ENCODE results near the gene MAFF.
"Not testable (repeated sequence)": the region's sequence is repeated elsewhere in the genome, so short reads cannot be mapped to it uniquely, and the experiment has no call there.

The MAFF gene

GRCh38 chr22:38170469-38170868 is 31.3 kb upstream of the MAFF start:
- Histone ChIP-seq H3K27ac (ENCODE audit: low read length) (no peak overlapping the region), H3K36me3 (ENCODE audit: control insufficient read depth, low read depth, low read length) (no peaks in the 10 kb centered on the region), H3K4me1 (ENCODE audit: control insufficient read depth, low read depth, low read length) (no peaks in the 10 kb centered on the region), H3K27me3 (ENCODE audit: control insufficient read depth, insufficient read depth, low read length) (no peaks in the 10 kb centered on the region), H3K9me3 (ENCODE audit: control insufficient read depth, low read depth, low read length) (no peaks in the 10 kb centered on the region), H3K4me3 (ENCODE audit: low read length) (no peak overlapping the region), H3K9ac (ENCODE audit: low read length) (no peak overlapping the region)

GRCh38 chr22:38171927-38172831 is 29.6 kb upstream of the MAFF start:
- no peaks in the 10 kb centered on the region for H3K36me3 ChIP-seq (ENCODE audit: control insufficient read depth, low read depth, low read length)
- H3K4me3 ChIP-seq (ENCODE audit: low read length), result no peak overlapping the region
- H3K27me3 ChIP-seq (ENCODE audit: control insufficient read depth, insufficient read depth, low read length), result no peaks in the 10 kb centered on the region
- H3K4me1 ChIP-seq (ENCODE audit: control insufficient read depth, low read depth, low read length), result no peaks in the 10 kb centered on the region
- H3K9ac ChIP-seq (ENCODE audit: low read length), result no peak overlapping the region
- H3K27ac ChIP-seq (ENCODE audit: low read length), result no peak overlapping the region
- no peaks in the 10 kb centered on the region for H3K9me3 ChIP-seq (ENCODE audit: control insufficient read depth, low read depth, low read length)

GRCh38 chr22:38172832-38173640 is 28.8 kb upstream of the MAFF start:
- Histone ChIP-seq H3K9me3 (ENCODE audit: control insufficient read depth, low read depth, low read length) (no peaks in the 10 kb centered on the region), H3K4me3 (ENCODE audit: low read length) (no peak overlapping the region), H3K4me1 (ENCODE audit: control insufficient read depth, low read depth, low read length) (no peaks in the 10 kb centered on the region), H3K9ac (ENCODE audit: low read length) (no peak overlapping the region), H3K36me3 (ENCODE audit: control insufficient read depth, low read depth, low read length) (no peaks in the 10 kb centered on the region), H3K27ac (ENCODE audit: low read length) (no peak overlapping the region), H3K27me3 (ENCODE audit: control insufficient read depth, insufficient read depth, low read length) (no peaks in the 10 kb centered on the region)

GRCh38 chr22:38173641-38173906 is 28.2 kb upstream of the MAFF start:
- no peak overlapping the region for H3K27ac ChIP-seq (ENCODE audit: low read length)
- no peaks in the 10 kb centered on the region for H3K36me3 ChIP-seq (ENCODE audit: control insufficient read depth, low read depth, low read length)
- no peaks in the 10 kb centered on the region for H3K9me3 ChIP-seq (ENCODE audit: control insufficient read depth, low read depth, low read length)
- no peak overlapping the region for H3K9ac ChIP-seq (ENCODE audit: low read length)
- H3K4me3 ChIP-seq (ENCODE audit: low read length), result no peak overlapping the region
- no peaks in the 10 kb centered on the region for H3K27me3 ChIP-seq (ENCODE audit: control insufficient read depth, insufficient read depth, low read length)
- no peaks in the 10 kb centered on the region for H3K4me1 ChIP-seq (ENCODE audit: control insufficient read depth, low read depth, low read length)

- H3K4me3 ChIP-seq (ENCODE audit: low read length), result no peak overlapping the region
- H3K9ac ChIP-seq (ENCODE audit: low read length), result no peak overlapping the region
- H3K4me1 ChIP-seq (ENCODE audit: control insufficient read depth, low read depth, low read length), result no peaks in the 10 kb centered on the region
- H3K27me3 ChIP-seq (ENCODE audit: control insufficient read depth, insufficient read depth, low read length), result no peaks in the 10 kb centered on the region
- no peaks in the 10 kb centered on the region for H3K9me3 ChIP-seq (ENCODE audit: control insufficient read depth, low read depth, low read length)
- no peaks in the 10 kb centered on the region for H3K36me3 ChIP-seq (ENCODE audit: control insufficient read depth, low read depth, low read length)
- H3K27ac ChIP-seq (ENCODE audit: low read length), result no peak overlapping the region
Observed at GRCh38 chr22:38174626-38175025, 27.2 kb upstream of the MAFF start.

- Histone ChIP-seq H3K27me3 (ENCODE audit: control insufficient read depth, insufficient read depth, low read length) (no peaks in the 10 kb centered on the region), H3K9ac (ENCODE audit: low read length) (no peak overlapping the region), H3K4me3 (ENCODE audit: low read length) (no peak overlapping the region), H3K36me3 (ENCODE audit: control insufficient read depth, low read depth, low read length) (no peaks in the 10 kb centered on the region), H3K9me3 (ENCODE audit: control insufficient read depth, low read depth, low read length) (no peaks in the 10 kb centered on the region), H3K27ac (ENCODE audit: low read length) (no peak overlapping the region), H3K4me1 (ENCODE audit: control insufficient read depth, low read depth, low read length) (peaks cover 7% of the 10 kb centered on the region)
Observed at GRCh38 chr22:38175206-38176118, 26.3 kb upstream of the MAFF start.

- Histone ChIP-seq H3K27me3 (ENCODE audit: control insufficient read depth, insufficient read depth, low read length) (no peaks in the 10 kb centered on the region), H3K27ac (ENCODE audit: low read length) (no peak overlapping the region)
Observed at GRCh38 chr22:38176170-38176741, 25.5 kb upstream of the MAFF start.

GRCh38 chr22:38177044-38177443 is 24.8 kb upstream of the MAFF start:
- H3K27me3 ChIP-seq (ENCODE audit: control insufficient read depth, insufficient read depth, low read length), result no peaks in the 10 kb centered on the region
- no peak overlapping the region for H3K9ac ChIP-seq (ENCODE audit: low read length)
- H3K4me3 ChIP-seq (ENCODE audit: low read length), result no peak overlapping the region
- H3K36me3 ChIP-seq (ENCODE audit: control insufficient read depth, low read depth, low read length), result no peaks in the 10 kb centered on the region
- no peak overlapping the region for H3K27ac ChIP-seq (ENCODE audit: low read length)
- peaks cover 13% of the 10 kb centered on the region for H3K4me1 ChIP-seq (ENCODE audit: control insufficient read depth, low read depth, low read length)
- H3K9me3 ChIP-seq (ENCODE audit: control insufficient read depth, low read depth, low read length), result no peaks in the 10 kb centered on the region

More at GRCh38 chr22:38176170-38176741, 25.5 kb upstream of the MAFF start:
- H3K36me3 ChIP-seq (ENCODE audit: control insufficient read depth, low read depth, low read length), result no peaks in the 10 kb centered on the region
- no peaks in the 10 kb centered on the region for H3K9me3 ChIP-seq (ENCODE audit: control insufficient read depth, low read depth, low read length)
- no peak overlapping the region for H3K9ac ChIP-seq (ENCODE audit: low read length)
- no peak overlapping the region for H3K4me3 ChIP-seq (ENCODE audit: low read length)
- peaks cover 13% of the 10 kb centered on the region for H3K4me1 ChIP-seq (ENCODE audit: control insufficient read depth, low read depth, low read length)

- not testable (repeated sequence) for H3K27me3 ChIP-seq (ENCODE audit: control insufficient read depth, insufficient read depth, low read length); H3K36me3 ChIP-seq (ENCODE audit: control insufficient read depth, low read depth, low read length); H3K9ac ChIP-seq (ENCODE audit: low read length); H3K9me3 ChIP-seq (ENCODE audit: control insufficient read depth, low read depth, low read length); H3K4me3 ChIP-seq (ENCODE audit: low read length); H3K27ac ChIP-seq (ENCODE audit: low read length)
- H3K4me1 ChIP-seq (ENCODE audit: control insufficient read depth, low read depth, low read length), result peaks cover 13% of the 10 kb centered on the region
Observed at GRCh38 chr22:38177571-38177925, 24.2 kb upstream of the MAFF start.

- Histone ChIP-seq H3K9me3 (ENCODE audit: control insufficient read depth, low read depth, low read length) (no peaks in the 10 kb centered on the region), H3K4me3 (ENCODE audit: low read length) (no peak overlapping the region), H3K4me1 (ENCODE audit: control insufficient read depth, low read depth, low read length) (peaks cover 13% of the 10 kb centered on the region), H3K27ac (ENCODE audit: low read length) (no peak overlapping the region), H3K27me3 (ENCODE audit: control insufficient read depth, insufficient read depth, low read length) (no peaks in the 10 kb centered on the region), H3K36me3 (ENCODE audit: control insufficient read depth, low read depth, low read length) (no peaks in the 10 kb centered on the region), H3K9ac (ENCODE audit: low read length) (no peak overlapping the region)
Observed at GRCh38 chr22:38177926-38178604, 23.7 kb upstream of the MAFF start.

- not testable (repeated sequence) for H3K4me3 ChIP-seq (ENCODE audit: low read length); H3K27ac ChIP-seq (ENCODE audit: low read length); H3K9me3 ChIP-seq (ENCODE audit: control insufficient read depth, low read depth, low read length); H3K27me3 ChIP-seq (ENCODE audit: control insufficient read depth, insufficient read depth, low read length); H3K9ac ChIP-seq (ENCODE audit: low read length); H3K36me3 ChIP-seq (ENCODE audit: control insufficient read depth, low read depth, low read length)
- peaks cover 13% of the 10 kb centered on the region for H3K4me1 ChIP-seq (ENCODE audit: control insufficient read depth, low read depth, low read length)
Observed at GRCh38 chr22:38178605-38178937, 23.2 kb upstream of the MAFF start.

Data from iPS-18a (cell line).